D721Med (cell line): ENCODE data around the gene MYOM1.
"Not testable (repeated sequence)": the region's sequence is repeated elsewhere in the genome, so short reads cannot be mapped to it uniquely, and the experiment has no call there.

Source experiments
- DNase-seq: peaks from one replicate; pipeline ENCODE4 v3.0.0; 2011; ENCODE audit warnings: low spot score; ENCODE audit not compliant: insufficient read length
- FAIRE-seq: peaks from 2 replicates; lab custom pipeline; 2011; peaks lifted over from hg19 to GRCh38; lab: Jason Lieb, UNC
- CTCF ChIP-seq: IDR thresholded peaks from 2 replicates; pipeline ENCODE4 v1.5.1; 2012; ENCODE audit warnings: mild to moderate bottlenecking, control low read depth; ENCODE audit not compliant: insufficient read depth; ENCODE audit errors: missing control alignments

MYOM1 gene

GRCh38 chr18:3226048-3226447 lies 6.3 kb upstream of the MYOM1 start:
- FAIRE-seq, result no peak
- TF ChIP-seq CTCF, result no peak
- DNase-seq, result no peak

GRCh38 chr18:3225588-3225987 lies 5.8 kb upstream of the MYOM1 start:
- no peak for TF ChIP-seq CTCF
- DNase-seq (no peak), FAIRE-seq (no peak)

GRCh38 chr18:3224223-3224622 lies 4.5 kb upstream of the MYOM1 start:
- DNase-seq (no peak), FAIRE-seq (no peak)
- TF ChIP-seq CTCF, result no peak

- FAIRE-seq, result peak; percentile 93
Observed at GRCh38 chr18:3223356-3223755, 3.6 kb upstream of the MYOM1 start.

GRCh38 chr18:3221496-3221895 lies 1.7 kb upstream of the MYOM1 start:
- TF ChIP-seq CTCF, result no peak
- no peak for DNase-seq
- FAIRE-seq, result no peak

More at GRCh38 chr18:3223356-3223755, 3.6 kb upstream of the MYOM1 start:
- no peak for DNase-seq
- TF ChIP-seq CTCF, result no peak

- FAIRE-seq, result peak; percentile 74
Observed at GRCh38 chr18:3220868-3221267, 1.1 kb upstream of the MYOM1 start.

GRCh38 chr18:3219241-3219630 lies 532 bp downstream of the MYOM1 start:
- no peak for FAIRE-seq
- no peak for TF ChIP-seq CTCF

More at GRCh38 chr18:3220868-3221267, 1.1 kb upstream of the MYOM1 start:
- not testable (repeated sequence) for DNase-seq

GRCh38 chr18:3218819-3219218 lies 949 bp downstream of the MYOM1 start:
- no peak for DNase-seq
- TF ChIP-seq CTCF, result no peak
- no peak for FAIRE-seq

More at GRCh38 chr18:3219241-3219630, 532 bp downstream of the MYOM1 start:
- DNase-seq, result no peak
